ENCODE results near the gene BCL3. TPM values are rescaled to one million over a fixed set of nuclear protein-coding genes. Genes with fewer than 3 reads are reported as not detected.

BCL3 gene
- total and polyA plus RNA-seq, 2 of the 13 experiments (the other 11 are each of a cell fraction or from before 2014, with no cell fraction given) = 2.3 to 4.0 TPM

GRCh38 chr19:44807652-44808462 lies 59.3 kb downstream of the BCL3 start (continued):
- TF ChIP-seq, protein P1, sequence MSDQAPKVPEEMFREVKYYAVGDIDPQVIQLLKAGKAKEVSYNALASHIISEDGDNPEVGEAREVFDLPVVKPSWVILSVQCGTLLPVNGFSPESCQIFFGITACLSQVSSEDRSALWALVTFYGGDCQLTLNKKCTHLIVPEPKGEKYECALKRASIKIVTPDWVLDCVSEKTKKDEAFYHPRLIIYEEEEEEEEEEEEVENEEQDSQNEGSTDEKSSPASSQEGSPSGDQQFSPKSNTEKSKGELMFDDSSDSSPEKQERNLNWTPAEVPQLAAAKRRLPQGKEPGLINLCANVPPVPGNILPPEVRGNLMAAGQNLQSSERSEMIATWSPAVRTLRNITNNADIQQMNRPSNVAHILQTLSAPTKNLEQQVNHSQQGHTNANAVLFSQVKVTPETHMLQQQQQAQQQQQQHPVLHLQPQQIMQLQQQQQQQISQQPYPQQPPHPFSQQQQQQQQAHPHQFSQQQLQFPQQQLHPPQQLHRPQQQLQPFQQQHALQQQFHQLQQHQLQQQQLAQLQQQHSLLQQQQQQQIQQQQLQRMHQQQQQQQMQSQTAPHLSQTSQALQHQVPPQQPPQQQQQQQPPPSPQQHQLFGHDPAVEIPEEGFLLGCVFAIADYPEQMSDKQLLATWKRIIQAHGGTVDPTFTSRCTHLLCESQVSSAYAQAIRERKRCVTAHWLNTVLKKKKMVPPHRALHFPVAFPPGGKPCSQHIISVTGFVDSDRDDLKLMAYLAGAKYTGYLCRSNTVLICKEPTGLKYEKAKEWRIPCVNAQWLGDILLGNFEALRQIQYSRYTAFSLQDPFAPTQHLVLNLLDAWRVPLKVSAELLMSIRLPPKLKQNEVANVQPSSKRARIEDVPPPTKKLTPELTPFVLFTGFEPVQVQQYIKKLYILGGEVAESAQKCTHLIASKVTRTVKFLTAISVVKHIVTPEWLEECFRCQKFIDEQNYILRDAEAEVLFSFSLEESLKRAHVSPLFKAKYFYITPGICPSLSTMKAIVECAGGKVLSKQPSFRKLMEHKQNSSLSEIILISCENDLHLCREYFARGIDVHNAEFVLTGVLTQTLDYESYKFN (CRISPR knock-in tag; conservative IDR thresholded peaks at IDR 0.05) = peak; percentile 52; the same call in 1 of the 2 replicates
- no peak for TF ChIP-seq NFRKB (IDR thresholded peaks at IDR 0.05)
- TF ChIP-seq GPBP1L1 (CRISPR knock-in tag; IDR thresholded peaks at IDR 0.05) = no peak
- TF ChIP-seq ZNF281 (CRISPR knock-in tag; IDR thresholded peaks at IDR 0.05; ENCODE audit: borderline replicate concordance) = peak; percentile 88
- no peak for TF ChIP-seq ZNF674 (CRISPR knock-in tag; IDR thresholded peaks at IDR 0.05; ENCODE audit: low read depth)
- TF ChIP-seq NR2C2 (CRISPR knock-in tag; IDR thresholded peaks at IDR 0.05; ENCODE audit: borderline replicate concordance) = no peak
- no peak for TF ChIP-seq ZNF552 (CRISPR knock-in tag; IDR thresholded peaks at IDR 0.05; ENCODE audit: borderline replicate concordance)
- 0 out of 2 replicates have a peak, but pooled peaks have one; percentile 16 for TF ChIP-seq MIER2 (CRISPR knock-in tag; IDR thresholded peaks at IDR 0.05)
- TF ChIP-seq, protein P2, sequence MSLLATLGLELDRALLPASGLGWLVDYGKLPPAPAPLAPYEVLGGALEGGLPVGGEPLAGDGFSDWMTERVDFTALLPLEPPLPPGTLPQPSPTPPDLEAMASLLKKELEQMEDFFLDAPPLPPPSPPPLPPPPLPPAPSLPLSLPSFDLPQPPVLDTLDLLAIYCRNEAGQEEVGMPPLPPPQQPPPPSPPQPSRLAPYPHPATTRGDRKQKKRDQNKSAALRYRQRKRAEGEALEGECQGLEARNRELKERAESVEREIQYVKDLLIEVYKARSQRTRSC (CRISPR knock-in tag; IDR thresholded peaks at IDR 0.05; ENCODE audit: low read depth) = no peak
- no peak for TF ChIP-seq ZNF12 (CRISPR knock-in tag; IDR thresholded peaks at IDR 0.05)
- no peak for TF ChIP-seq ZNF569 (CRISPR knock-in tag; IDR thresholded peaks at IDR 0.05; ENCODE audit: borderline replicate concordance)
- TF ChIP-seq REXO4 (CRISPR knock-in tag; IDR thresholded peaks at IDR 0.05; ENCODE audit: borderline replicate concordance) = no peak
- TF ChIP-seq, protein P3, sequence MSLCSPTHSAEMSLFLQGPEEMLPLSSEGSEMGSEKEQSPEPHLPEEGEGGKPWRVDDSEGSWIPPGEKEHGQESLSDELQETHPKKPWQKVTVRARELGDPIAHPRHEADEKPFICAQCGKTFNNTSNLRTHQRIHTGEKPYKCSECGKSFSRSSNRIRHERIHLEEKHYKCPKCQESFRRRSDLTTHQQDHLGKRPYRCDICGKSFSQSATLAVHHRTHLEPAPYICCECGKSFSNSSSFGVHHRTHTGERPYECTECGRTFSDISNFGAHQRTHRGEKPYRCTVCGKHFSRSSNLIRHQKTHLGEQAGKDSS (CRISPR knock-in tag; IDR thresholded peaks at IDR 0.05; ENCODE audit: borderline replicate concordance, low read depth) = peak; percentile 67; the same call in 1 of the 2 replicates
- no peak for TF ChIP-seq ZNF562 (CRISPR knock-in tag; IDR thresholded peaks at IDR 0.05; ENCODE audit: borderline replicate concordance)
- no peak for TF ChIP-seq ZNF678 (CRISPR knock-in tag; IDR thresholded peaks at IDR 0.05)
- TF ChIP-seq ZNF652 (CRISPR knock-in tag; IDR thresholded peaks at IDR 0.05; ENCODE audit: borderline replicate concordance, low read depth) = no peak
- TF ChIP-seq ZNF670 (CRISPR knock-in tag; IDR thresholded peaks at IDR 0.05; ENCODE audit: borderline replicate concordance) = no peak
- 0 out of 2 replicates have a peak, but pooled peaks have one; percentile 39 for TF ChIP-seq ZFP90 (CRISPR knock-in tag; IDR thresholded peaks at IDR 0.05; ENCODE audit: borderline replicate concordance)
- no peak for TF ChIP-seq ZMAT3 (CRISPR knock-in tag; conservative IDR thresholded peaks at IDR 0.05)
- no peak for TF ChIP-seq KLF13 (CRISPR knock-in tag; IDR thresholded peaks at IDR 0.05)
